Stomach (tissue), 9 donors: ENCODE results near the gene CAPN9. TPM values are rescaled to one million over a fixed set of nuclear protein-coding genes. Genes with fewer than 3 reads are reported as not detected.
A peak's percentile ranks its signal among the peaks of the same experiment; 100 is the strongest.

Experiments
- DNase-seq, 2 donors: peaks; one replicate each; pipeline versions ENCODE4 v3.0.0 to v3.0.0-alpha.2; 2013 to 2019
- H3K27ac ChIP-seq, 5 donors: fragments of 200-600 bp in 4 of 5; sonication (generic) in 4 of 5; one replicate each; pipeline ENCODE4 v1.5.1; 2013 to 2019; ENCODE audit warnings: mild to moderate bottlenecking in 1 of 5, moderate library complexity in 1 of 5
- H3K27me3 ChIP-seq, 3 donors: fragments of 200-600 bp; sonication (generic); one replicate each; pipeline ENCODE4 v1.5.1; 2017 to 2019; ENCODE audit warnings: mixed run types in 1 of 3
- H3K36me3 ChIP-seq, 4 donors: fragments of 200-600 bp; sonication (generic); 1 replicate in 3 of 4; 2 replicates in 1 of 4; pipeline ENCODE4 v1.5.1; 2016 to 2019
- H3K4me1 ChIP-seq, 4 donors: fragments of 200-600 bp; sonication (generic); one replicate each; pipeline ENCODE4 v1.5.1; 2016 to 2019
- H3K4me3 ChIP-seq, 4 donors: fragments of 200-600 bp; sonication (generic) in 3 of 4; one replicate each; pipeline ENCODE4 v1.5.1; 2016 to 2019; ENCODE audit warnings: mild to moderate bottlenecking in 1 of 4
- H3K9me3 ChIP-seq, 4 donors: fragments of 200-600 bp; sonication (generic); one replicate each; pipeline ENCODE4 v1.5.1; 2016 to 2019
- EP300 ChIP-seq: sonication (generic); formaldehyde crosslinking; IDR thresholded peaks from one replicate; pipeline ENCODE4 v1.6.1; 2017; ENCODE audit warnings: antibody characterized with exemption
- POLR2A ChIP-seq, 4 donors: fragments of 450-650 bp; IDR thresholded peaks; one replicate each; pipeline ENCODE4 v1.6.1; 2016; ENCODE audit warnings: antibody characterized with exemption in 4 of 4, control low read depth in 2 of 4, mild to moderate bottlenecking in 1 of 4, moderate library complexity in 1 of 4
- POLR2AphosphoS5 ChIP-seq, 3 donors: sonication (generic); formaldehyde crosslinking; IDR thresholded peaks; one replicate each; pipeline ENCODE4 v1.6.1; 2016; ENCODE audit warnings: antibody characterized with exemption in 3 of 3
- WGBS, 5 donors: extraction: QIAGEN DNeasy Blood & Tissue Kit in 3 of 5; methylation state at CpG; one replicate each; pipeline versions ENCODE4 v1.1.5 to v1.1.7; 2013 to 2018; 5-methylcytosine and 5-hydroxymethylcytosine counted together
- intact Hi-C: fragments of 100-400 bp; cut with DNase I; formaldehyde crosslinking; loops from one replicate; pipeline ENCODE4 v1.15.1; 2023; ENCODE audit warnings: low total_unique reads
- polyA plus RNA-seq, 3 donors: library from polyadenylated mRNA; stranded (reverse); fragments of 200-250 nt; gene quantifications; one replicate each; pipeline ENCODE4 v1.2.3, GENCODE V29; 2013
- total RNA-seq, 5 donors: library from RNA; depleted of rRNA; stranded (reverse); fragments of >200 nt; gene quantifications; one replicate each; pipeline versions ENCODE4 v1.1.0 to v1.2.3, GENCODE V29; 2014 to 2016
- TF ChIP-seq, protein P1 (sequence below), 7 experiments: fragments of 450-650 bp in 4 of 7; fragments of 200-600 bp in 3 of 7; sonication (generic) in 3 of 7; IDR thresholded peaks; one replicate each; pipeline ENCODE4 v1.5.1; 2016 to 2019; ENCODE audit warnings: antibody characterized with exemption in 7 of 7, control low read depth in 2 of 7, mild to moderate bottlenecking in 1 of 7
- donor health status: healthy with polysubstance abuse.
- donor health status: Bipolar disorder and iron deficiency.
- donor health status: healthy.

Gene CAPN9
- total and polyA plus RNA-seq, 8 donors, result 2.6 to 68.3 (median 46.7) TPM

DNA sequence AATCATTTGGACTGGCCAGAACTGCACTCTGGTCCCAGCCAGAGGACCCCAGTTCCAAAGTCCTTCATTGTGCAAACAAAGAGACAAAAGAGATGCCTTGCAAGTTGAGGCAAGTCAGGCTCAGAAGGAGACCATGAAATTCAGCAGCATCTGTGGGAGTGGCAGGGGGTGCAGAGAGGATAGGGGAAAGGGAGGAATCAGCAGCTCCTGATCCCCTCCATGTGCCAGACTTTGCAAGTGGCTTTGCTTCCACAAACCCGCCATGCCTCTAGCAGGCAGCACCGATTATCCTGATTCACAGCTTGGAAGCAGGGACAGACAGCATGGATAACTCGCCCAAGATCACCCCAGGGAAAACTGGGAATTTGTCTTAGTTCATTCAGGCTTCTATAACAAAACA lies 2.1 kb upstream of the CAPN9 start:
- Histone ChIP-seq H3K9me3 (no peaks in the 10 kb centered on the region), H3K36me3 (no peaks in the 10 kb centered on the region), H3K27ac (no peak overlapping the region), H3K4me1 (peaks cover 19 to 32% (median 26%) of the 10 kb centered on the region in 4 donors), H3K27me3 (no peaks in the 10 kb centered on the region), H3K4me3 (no peak overlapping the region)
- no peak for DNase-seq
- 70 to 90% (median 80%) methylated on average over 3 of the region's 3 CpGs for WGBS, 5 donors
- TF ChIP-seq POLR2AphosphoS5 (IDR thresholded peaks at IDR 0.05) (no peak), POLR2A (IDR thresholded peaks at IDR 0.05) (no peak), EP300 (no peak)
- TF ChIP-seq, protein P1, sequence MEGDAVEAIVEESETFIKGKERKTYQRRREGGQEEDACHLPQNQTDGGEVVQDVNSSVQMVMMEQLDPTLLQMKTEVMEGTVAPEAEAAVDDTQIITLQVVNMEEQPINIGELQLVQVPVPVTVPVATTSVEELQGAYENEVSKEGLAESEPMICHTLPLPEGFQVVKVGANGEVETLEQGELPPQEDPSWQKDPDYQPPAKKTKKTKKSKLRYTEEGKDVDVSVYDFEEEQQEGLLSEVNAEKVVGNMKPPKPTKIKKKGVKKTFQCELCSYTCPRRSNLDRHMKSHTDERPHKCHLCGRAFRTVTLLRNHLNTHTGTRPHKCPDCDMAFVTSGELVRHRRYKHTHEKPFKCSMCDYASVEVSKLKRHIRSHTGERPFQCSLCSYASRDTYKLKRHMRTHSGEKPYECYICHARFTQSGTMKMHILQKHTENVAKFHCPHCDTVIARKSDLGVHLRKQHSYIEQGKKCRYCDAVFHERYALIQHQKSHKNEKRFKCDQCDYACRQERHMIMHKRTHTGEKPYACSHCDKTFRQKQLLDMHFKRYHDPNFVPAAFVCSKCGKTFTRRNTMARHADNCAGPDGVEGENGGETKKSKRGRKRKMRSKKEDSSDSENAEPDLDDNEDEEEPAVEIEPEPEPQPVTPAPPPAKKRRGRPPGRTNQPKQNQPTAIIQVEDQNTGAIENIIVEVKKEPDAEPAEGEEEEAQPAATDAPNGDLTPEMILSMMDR (IDR thresholded peaks at IDR 0.05), result no peak
- intact Hi-C loops, result no loop called here

DNA sequence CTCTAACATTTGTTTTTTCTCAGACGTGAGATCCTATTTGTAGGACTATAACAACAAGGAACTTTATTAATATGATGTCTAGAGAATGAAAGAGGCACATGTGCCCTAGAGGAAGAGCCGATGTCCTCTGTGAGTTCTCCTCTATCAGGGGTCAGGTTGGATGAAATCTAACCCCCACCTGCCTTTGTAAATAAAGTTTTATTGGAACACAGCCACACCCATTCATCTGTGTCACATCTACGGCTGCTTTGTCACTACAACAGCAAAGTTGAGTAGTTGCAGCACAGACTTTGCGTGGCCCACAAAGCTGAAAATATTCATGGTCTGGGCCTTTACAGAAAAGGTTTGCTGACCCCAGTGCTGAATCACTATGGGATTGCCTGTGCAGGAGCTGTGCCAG lies 571 bp upstream of the CAPN9 start:
- Histone ChIP-seq H3K27ac (peak overlapping the region; percentile 80 to 91 (median 86)), H3K27me3 (no peaks in the 10 kb centered on the region), H3K4me3 (no peak overlapping the region), H3K9me3 (no peaks in the 10 kb centered on the region), H3K36me3 (no peaks in the 10 kb centered on the region), H3K4me1 (peaks cover 31 to 38% (median 33%) of the 10 kb centered on the region in 4 donors)
- 46 to 72% (median 67%) methylated on average over 4 of the region's 4 CpGs for WGBS, 5 donors
- intact Hi-C loops, result no loop called here
- TF ChIP-seq, protein P1 (IDR thresholded peaks at IDR 0.05), result no peak
- no peak for TF ChIP-seq EP300
- no peak for TF ChIP-seq POLR2A (IDR thresholded peaks at IDR 0.05)
- no peak for TF ChIP-seq POLR2AphosphoS5 (IDR thresholded peaks at IDR 0.05)
- DNase-seq, result no peak

DNA sequence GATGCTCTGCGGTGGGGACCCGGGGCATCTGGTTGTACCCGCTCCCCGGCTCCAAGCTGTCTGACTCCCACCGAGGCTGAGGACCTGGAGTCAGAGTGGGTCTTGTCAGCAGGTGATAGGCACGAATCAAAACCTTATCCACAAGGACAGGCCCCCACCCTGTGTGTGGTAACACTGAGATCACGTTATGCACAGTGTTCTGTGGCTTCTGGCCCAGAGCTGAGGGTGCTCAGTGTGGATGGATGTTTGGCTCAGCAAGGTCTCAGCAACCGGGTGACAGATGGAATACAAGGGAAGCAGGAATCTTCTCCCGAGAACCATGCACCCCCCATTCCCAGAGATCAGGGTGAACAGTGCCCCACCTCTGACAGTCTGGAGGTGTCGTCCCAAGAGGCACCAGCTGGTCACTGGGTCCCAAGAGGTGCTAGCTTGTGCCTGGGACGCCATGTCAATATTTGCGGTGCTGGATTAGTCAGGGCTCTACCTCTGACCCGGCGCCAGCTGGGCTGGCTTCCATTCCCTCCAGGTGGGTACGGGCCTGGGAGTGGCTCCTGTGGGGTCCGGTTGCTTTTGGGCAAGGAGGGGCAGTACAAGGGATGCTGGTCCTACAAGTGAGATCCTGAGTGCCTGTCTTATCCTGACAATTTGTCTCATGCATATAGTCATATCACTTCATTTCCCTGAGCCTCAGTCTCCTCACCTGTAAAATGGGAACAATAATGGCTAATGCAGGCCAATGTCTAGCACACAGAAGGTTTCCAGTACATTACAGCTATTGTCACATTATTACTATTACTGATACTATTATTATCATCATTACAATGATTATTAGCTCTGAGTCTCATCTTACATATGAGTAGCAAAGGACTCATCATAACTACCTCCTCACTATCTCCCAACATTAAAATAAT lies 957 bp downstream of the CAPN9 start:
- Histone ChIP-seq H3K27ac (peak overlapping the region; percentile 80 to 91 (median 86)), H3K4me3 (peak overlapping the region; percentile 14 to 35 (median 22)), H3K4me1 (peaks cover 42 to 52% (median 47%) of the 10 kb centered on the region in 4 donors), H3K9me3 (no peaks in the 10 kb centered on the region), H3K36me3 (no peaks in the 10 kb centered on the region), H3K27me3 (no peaks in the 10 kb centered on the region)
- intact Hi-C loops, result no loop called here
- peak; percentile 79 to 92 for DNase-seq
- TF ChIP-seq POLR2AphosphoS5 (IDR thresholded peaks at IDR 0.05) (peak in 2 of 3 donors; percentile 62 to 64), POLR2A (IDR thresholded peaks at IDR 0.05) (no peak)
- WGBS, 5 donors, result 36 to 64% (median 47%) methylated on average over 12 to 16 of the region's 16 CpGs

DNA sequence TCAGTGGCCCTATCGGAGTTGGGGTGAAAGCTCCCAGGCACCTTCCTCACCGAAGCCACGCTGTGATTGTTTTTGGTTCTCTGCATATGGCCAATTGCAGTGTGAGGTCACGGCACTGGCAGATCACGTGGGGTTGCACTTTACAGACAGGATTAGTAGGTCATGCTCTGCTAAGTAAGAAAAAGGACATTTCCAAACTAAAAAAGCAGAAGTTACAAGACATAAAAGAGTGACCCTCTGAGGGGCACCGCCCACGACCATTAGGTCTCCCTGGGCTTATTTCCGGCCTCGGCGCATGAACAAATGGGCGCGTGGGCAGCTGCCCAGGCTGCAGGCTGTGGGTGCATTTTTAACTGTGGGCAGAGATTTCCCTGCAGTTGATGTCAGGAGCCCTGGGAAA lies 2.0 kb downstream of the CAPN9 start:
- intact Hi-C loops, result no loop called here
- H3K4me3 ChIP-seq, result peak overlapping the region in 2 of 4 donors; percentile 15 to 28
- DNase-seq, result no peak
- no peaks in the 10 kb centered on the region for H3K9me3 ChIP-seq
- peak overlapping the region; percentile 80 to 94 (median 87) for H3K27ac ChIP-seq
- no peaks in the 10 kb centered on the region for H3K27me3 ChIP-seq
- H3K36me3 ChIP-seq, result no peaks in the 10 kb centered on the region
- WGBS, 5 donors, result 48 to 58% (median 51%) methylated on average over 12 of the region's 12 CpGs
- peaks cover 52 to 58% (median 53%) of the 10 kb centered on the region in 4 donors for H3K4me1 ChIP-seq
- TF ChIP-seq, protein P1 (IDR thresholded peaks at IDR 0.05), result no peak
- no peak for TF ChIP-seq POLR2A (IDR thresholded peaks at IDR 0.05)
- TF ChIP-seq POLR2AphosphoS5 (IDR thresholded peaks at IDR 0.05), result no peak
- no peak for TF ChIP-seq EP300
